Activated naive CD4-positive, alpha-beta T cell (primary cell): ENCODE results near the gene ZDHHC11B.
"Not testable (repeated sequence)": the region's sequence is repeated elsewhere in the genome, so short reads cannot be mapped to it uniquely, and the experiment has no call there.

Source experiments
- DNase-seq, 4 experiments: peaks; one replicate each; lab custom pipeline; 2025; lab: John Stamatoyannopoulos, UW

Gene ZDHHC11B

DNA sequence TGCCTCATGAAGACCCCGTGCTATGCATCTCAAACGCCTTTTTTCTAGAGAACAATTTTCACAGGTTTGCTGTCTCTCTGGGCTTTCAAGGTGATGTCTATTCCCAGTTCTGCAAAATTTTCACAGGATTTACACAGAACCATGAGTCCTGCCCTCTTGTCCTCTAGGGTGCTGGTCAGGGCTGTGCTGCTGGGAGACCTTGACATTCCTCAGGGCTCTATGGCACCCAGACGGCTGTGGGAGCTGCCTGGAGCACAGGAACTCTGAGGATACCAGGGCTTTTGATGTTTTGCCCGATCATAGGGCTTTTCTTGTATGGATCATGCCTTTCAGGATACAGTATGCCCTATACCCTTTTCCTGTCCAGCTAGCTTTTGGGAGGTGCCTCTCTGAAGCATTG lies 68.9 kb downstream of the ZDHHC11B start:
- not testable (repeated sequence) for DNase-seq

DNA sequence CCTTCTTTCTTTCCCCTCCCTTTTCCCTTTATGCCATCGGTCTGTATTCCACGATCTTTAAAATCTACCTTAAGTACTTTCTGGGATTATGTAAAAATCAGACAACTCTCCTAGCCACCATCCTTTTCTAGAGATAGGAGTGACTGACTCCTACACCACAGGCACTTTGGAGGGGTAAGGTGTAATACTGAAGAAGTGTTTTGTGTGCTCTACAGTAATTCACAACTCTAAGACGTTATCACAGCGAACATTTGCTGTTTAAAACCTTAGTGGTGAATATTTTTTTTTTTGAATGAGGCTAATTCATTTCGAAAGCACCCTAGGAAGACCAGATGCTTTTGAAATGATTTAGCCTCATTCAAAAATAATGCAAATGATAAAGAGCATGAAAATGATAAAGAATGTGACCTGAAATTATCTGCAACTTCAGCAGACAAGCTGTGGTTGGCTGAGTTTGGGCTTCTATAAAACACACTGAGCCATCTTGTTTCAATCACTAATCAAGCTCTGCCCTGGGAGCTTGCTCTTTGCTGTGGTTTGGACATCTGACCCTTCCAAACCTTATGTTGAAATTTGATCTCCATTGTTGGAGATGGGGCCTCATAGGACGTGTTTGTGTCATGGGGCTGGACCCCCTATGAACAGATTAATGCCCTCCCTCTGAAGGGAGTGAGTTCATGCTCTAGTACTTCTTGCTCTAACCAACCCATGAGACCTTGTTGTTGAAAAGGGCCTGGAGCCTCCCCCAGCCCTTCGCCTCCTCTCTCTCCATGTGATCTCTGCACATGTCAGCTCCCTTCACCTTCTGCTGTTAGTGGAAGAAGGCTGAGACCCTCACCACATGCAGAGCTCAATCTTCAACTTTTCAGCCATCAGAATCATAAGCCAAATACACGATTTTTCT lies 70.1 kb downstream of the ZDHHC11B start:
- DNase-seq = not testable (repeated sequence)

DNA sequence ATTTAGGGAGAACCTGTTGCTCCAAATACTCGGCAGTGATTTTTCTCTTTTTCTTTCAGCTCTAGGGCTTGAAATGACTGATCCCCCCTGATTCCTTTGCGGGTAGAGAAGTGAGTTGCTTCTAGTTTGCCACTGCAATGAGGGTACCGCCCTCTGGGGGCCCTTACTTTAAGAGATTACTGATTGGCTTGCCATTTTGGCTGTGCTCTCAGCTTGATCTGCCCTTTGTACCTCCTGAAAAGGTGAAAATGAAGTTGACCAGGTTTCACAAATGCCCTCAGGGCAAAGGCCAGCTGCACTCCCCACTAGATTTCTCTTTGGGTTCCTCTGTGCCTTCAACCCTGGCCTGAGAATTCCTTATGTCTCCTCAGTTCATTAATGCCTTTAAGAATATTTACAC lies 70.8 kb downstream of the ZDHHC11B start:
- not testable (repeated sequence) for DNase-seq

DNA sequence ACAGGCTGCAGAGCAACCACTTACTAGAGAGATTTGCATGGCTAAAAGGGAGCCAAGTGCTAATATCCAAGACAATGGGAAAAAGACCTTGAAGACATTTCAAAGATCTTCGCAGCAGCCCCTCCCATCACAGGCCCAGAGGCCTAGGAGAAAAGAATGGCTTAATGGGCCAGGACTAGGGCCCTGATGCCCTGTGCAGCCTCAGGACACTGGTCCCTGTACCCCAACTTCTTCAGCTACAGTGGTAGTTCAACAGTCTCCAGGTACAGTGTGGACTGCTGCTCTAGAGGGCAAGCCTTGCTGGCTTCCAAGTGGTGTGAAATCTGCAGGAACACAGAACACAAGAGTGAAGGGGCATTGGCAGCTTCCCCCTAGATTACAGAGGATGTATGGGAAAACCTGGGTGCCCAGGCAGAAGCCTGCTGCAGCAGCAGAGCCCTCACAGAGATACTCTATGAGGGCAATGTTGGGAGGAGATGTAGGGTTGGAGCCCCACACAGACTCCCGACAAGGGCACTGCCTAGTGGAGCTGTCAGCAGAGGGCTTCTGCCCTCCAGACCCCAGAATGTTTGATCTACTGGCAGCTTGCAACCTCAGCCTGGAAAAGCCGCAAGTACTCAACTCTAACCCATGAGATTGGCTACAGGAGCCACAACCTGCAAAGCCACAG lies 75.5 kb downstream of the ZDHHC11B start:
- DNase-seq = not testable (repeated sequence)

DNA sequence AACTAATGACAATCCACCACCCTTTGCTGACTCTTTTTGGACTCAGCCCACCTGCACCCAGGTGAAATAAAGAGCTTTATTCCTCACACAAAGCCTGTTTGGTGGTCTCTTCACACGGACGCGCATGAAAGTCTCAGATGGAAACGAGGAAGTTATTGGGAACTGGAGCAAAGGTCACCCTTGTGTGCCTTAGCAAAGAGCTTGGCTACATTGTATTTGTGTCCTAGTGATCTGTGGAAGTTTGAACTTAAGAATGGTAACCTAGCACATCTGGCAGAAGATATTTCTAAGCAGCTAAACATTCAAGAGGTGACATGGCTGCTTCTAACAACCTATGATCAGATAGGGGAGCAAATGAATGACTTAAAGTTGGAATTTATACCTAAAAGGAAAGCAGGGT lies 76.2 kb downstream of the ZDHHC11B start:
- DNase-seq = not testable (repeated sequence)

DNA sequence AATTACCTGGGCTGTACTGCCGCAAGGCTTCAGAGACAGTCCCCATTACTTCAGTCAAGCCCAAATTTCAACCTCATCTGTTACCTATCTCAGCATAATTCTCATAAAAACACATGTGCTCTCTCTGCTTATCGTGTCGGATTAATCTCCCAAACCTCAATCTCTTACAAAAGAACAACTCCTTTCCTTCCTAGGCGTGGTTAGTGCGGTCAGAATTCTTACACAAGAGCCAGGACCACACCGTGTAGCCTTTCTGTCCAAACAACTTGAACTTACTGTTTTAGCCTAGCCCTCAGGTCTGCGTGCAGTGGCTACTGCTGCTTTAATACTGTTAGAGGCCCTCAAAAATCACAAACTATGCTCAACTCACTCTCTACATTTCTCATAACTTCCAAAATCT lies 78.4 kb downstream of the ZDHHC11B start:
- DNase-seq = not testable (repeated sequence)

DNA sequence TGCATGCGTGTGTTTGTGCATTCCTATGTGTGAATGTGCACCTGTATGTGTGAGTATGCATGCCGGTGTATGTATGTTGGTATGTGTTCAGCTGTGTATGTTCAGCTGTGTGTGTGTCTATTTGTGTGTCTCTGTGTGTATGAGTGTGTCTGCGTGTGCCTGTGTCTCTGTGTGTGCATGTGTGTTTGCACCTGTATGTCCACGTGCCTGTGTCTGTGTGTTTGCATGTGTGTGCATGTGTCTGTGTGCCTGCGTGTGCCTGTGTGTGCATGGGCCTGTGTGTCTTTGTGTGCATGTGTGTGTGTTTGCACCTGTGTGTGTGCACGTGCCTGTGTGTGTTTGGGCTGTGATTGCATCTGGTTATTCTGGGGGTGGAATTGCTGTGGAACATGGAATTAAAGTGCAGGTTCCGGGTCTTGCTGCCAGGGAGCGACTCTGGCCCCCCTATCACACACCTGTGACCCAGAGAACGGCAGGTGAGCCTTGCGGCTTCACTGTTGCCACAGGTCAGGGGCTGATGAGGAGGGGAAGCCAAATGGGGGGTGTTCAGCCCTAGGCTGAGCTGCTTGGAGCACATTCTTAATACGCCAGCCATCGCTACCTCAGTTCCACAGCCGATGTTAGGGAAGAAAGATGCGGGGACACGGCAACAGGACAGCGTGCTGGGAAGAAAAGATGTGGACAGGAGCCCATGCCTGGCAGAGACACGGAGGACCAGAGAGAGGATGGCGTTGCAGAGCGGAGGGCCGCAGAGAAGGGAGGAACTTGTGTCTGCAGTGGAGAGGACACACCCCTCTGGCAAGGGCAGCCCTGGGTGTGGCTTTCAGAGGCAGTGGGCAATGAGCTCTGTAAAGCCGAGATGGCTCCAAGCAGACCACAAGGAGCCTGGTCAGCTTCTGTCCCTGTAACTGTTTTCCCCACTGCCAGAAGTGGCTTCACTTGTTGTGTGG lies 87.5 kb downstream of the ZDHHC11B start:
- not testable (repeated sequence) for DNase-seq

DNA sequence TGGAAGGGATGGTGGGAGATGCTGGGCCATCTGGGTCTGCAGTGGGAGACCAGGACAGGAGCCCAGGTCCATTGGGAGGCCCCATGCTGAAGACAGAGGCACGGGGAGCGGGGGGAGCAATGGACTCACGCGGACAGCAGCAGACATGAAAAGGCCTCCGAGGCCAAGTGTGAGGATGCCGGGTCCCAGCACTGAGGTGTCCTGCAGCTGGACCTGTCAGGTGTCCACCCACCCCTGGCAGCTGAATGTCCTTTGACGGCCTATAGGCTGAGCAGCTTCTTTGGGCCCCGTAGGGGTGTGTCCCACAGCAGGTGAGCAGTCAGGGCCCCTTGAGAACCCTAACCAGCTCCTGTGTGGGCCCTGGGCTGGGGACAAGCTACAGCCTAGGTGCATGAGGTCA lies 88.3 kb downstream of the ZDHHC11B start:
- DNase-seq = not testable (repeated sequence)

DNA sequence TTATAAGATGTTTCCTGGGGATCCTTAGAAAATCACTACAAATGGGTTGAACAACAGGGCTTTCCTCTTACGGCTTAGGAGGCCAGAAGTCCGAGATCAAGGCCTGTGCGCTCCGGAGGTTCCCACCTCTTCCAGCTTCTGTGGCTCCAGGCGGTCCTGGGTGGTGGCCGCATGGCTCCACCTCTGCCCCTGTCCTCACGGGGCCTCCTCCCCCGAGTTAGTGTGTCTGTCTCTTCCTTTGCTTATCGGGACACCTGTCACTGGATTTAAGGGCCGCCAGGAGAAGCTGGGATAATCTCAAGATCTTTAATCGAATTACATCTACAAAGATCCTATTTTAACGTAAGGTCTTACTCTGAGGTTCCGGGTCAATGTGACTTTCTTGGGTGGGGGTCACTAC lies 89.1 kb downstream of the ZDHHC11B start:
- DNase-seq = not testable (repeated sequence)

DNA sequence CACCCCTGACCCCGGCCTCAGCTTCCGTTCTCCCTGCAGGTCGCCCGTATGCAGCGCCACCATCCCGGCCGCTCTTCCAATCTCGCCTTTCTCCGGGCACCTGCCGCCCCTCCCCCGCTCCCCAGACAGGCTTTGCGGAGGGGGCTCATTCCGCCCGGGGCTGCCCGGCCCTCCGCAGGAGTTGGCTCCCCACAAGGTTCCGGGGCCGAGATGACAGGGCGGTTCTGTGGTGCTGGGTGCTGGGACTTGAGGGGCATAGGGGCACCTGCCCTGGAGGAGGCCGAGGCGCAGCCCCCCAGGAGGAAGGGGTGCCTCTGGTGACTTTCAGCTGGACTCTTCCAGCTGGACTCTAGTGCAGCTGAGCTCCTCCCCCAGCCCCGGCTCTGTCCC lies 90.5 kb downstream of the ZDHHC11B start:
- peak in 1 of 4 experiments; percentile 3 for DNase-seq

DNA sequence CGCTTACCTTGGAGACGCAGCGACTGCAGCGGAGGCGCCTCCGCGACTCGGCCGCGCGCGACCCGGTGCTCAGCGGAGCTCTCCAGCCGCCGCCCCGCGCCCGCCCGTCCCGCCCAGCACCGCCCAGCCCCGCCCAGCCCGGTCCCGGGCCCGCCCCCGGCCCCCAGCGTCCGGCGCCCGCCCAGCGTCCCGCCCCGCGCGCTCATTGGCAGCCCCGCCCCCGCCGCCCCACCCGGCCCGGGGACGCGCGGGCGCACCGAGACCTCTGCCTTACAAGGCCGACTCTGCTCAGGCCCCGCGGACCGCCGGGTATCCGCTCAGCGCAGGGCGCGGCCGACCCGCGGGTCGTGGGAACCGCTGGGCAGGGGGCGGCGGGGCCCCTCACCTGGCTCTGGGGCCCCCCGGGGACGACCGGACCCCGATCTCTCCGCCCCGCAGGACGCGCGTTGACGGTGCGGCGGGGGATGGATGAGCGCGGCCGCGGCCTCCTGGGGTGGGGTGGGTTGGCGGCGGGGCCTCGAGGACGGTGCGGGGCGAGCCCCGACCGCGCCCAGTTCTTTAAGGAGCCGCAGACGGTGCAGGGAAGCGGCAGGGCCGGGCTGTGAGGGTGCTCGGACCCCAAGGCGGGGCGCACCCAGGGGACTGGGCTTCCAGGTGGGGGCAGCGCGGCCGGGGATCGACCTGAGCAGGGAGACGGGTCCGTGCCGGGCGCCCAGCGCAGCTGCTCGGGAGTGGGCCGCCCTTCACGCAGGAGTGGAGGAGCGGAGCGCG lies 91.1 kb downstream of the ZDHHC11B start, which contains the start of gene TPPP:
Gene TPPP (minus strand): TSS at position 82 of the 771 bp plus-strand sequence. CDS start 15,292 bp downstream, outside the sequence.
- peak; percentile 37 to 75 (median 58) for DNase-seq

DNA sequence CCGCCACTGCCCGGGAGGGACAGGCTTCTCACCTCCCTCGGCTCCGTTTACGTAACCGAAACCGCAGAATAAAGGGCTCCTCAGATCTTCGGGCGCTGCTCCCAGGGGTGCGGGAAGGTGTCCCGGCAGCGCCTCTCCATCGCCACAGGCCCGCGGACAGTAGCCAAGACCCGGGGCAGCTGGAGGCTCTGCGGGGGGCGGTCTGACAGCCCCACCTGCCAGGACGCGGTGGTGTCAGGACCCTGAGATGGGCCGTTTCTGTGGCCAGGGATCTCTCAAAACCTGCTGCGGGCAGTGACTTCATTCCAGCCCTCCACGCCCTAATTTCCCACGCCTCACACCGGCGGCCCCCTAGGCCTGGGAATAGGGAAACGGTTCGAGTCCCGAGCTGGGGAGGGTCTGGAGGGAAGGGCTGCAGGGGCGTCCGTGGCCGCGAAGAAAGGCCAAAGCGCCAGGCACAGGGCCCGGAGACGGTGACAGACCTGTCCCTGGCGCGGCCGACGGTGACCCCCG lies 91.9 kb downstream of the ZDHHC11B start:
- DNase-seq = not testable (repeated sequence)

DNA sequence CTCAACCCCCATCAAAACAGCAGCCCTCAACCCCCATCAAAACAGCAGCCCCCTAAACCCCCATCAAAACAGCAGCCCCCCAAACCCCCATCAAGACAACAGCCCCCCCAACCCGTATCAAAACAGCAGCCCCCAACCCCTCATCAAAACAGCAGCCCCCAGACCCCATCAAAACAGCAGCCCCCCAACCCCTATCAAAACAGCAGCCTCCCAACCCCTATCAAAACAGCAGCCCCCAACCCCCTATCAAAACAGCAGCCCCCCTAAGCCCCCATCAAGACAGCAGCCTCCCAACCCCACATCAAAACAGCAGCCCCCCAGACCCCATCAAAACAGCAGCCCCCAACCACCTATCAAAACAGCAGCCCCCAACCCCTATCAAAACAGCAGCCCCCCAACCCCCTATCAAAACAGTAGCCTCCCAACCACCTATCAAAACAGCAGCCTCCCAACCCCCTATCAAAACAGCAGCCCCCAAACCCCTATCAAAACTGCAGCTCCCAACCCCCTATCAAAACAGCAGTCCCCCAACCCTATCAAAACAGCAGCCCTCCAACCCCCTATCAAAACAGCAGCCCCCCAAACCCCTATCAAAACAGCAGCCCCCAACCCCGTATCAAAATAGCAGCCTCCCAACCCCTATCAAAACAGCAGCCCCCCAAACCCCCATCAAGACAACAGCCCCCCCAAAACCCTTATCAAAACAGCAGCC lies 92.6 kb downstream of the ZDHHC11B start:
- DNase-seq = no peak

DNA sequence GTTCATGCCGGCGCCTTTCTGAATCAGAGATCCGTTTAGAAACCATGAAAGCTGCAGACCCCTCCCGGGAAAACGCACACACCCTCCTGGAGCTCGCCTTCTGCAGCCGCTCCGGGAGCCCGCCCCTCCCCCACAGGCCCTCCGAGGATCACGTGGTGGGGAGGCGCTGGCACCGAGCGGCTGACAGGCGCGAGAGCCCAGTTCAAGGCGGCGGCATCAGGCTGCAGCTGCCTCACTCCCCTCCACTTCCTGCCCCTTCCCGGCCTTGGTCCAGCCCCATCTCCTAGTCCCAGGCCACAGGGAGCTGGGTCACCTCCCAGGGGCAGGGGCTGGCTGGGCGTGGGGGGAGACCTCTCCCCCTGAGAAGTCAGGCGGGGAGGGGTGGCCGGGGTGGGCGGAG lies 93.5 kb downstream of the ZDHHC11B start:
- not testable (repeated sequence) for DNase-seq

DNA sequence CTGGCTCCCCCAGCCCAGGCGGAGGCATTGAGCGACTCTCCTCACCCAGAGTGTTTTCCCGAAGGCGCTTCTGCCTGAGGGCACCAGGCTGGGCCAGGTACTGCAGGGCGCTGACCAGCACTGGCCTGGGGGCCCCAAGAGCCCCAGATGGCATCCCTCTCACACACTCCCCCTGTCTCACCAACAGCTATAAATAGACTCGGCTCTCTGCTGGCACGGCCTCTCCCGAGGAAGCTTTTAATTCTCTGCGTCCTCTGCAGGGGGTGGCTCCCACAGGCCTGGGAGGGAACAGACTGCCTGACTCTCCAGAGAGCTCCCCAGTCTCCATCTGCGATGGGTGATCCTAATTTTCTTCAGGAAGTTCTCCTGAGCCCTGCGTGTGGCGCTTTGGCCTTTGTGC lies 94.2 kb downstream of the ZDHHC11B start:
- DNase-seq = not testable (repeated sequence)

DNA sequence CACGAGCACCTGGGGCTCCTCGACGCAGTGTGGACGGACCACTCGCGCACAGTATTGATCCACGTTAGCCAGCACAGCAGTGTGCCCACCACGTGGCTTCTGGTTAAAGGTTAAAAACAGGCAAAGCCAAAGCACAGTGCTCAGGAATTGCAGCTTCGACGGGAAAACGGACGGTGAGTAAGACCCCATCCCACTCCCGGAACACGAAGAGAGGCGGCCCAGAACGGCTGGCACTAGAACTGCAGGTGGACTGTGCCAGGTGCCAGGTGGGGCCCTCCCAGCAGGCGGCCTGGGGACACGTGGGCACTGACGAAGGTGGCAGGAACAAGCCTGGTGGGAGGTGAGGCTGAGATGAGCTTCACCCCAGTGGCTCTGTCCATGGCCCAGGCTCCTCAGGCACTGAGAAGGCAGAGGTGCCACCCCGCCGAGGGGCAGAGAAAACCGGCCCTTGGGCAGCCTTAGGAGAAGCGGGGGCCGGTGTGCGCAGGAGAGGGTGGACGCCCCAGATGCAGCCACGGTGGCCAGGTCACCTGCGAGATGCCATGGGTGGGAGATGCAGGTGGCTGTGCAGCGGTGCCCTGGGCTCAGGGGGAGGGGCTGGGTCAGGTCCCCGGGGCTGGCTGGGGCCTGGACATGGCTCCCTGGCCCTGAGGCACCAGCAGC lies 96.0 kb downstream of the ZDHHC11B start:
- not testable (repeated sequence) for DNase-seq

DNA sequence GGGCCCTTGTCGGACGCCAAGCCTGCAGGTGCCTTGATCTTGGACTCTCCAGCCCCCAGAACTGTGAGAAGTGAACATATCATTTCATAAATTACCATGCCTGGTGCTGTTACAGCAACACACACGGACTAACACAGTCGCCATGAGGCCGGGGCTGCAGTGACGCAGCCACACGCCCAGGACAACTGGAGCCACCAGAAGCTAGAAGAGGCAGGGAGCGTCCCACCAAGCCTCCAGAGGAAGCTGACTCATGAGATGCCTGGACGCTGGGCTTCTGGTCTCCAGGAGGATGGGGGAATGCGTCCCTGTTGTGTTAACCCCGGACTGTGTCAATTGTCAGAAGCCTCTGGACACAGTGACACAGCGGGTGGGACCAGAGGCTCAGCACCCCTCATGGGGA lies 97.6 kb downstream of the ZDHHC11B start:
- not testable (repeated sequence) for DNase-seq

DNA sequence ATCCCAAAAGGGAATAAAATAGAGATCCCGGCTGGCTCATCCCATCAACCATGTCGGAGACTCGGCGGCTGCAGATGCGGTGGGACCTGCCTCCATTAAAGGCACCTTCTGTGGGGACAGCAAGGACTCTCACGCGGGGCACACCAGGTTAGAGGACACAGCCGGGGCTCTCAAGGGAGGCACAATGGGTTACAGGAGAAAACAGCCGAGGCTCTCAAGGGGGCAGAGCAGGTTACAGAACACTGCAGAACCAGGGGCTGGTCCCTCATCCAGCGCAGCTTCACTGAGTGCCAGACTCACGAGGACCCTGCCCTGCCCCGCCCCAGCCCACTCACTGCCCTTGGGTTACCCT lies 98.4 kb downstream of the ZDHHC11B start:
- not testable (repeated sequence) for DNase-seq

DNA sequence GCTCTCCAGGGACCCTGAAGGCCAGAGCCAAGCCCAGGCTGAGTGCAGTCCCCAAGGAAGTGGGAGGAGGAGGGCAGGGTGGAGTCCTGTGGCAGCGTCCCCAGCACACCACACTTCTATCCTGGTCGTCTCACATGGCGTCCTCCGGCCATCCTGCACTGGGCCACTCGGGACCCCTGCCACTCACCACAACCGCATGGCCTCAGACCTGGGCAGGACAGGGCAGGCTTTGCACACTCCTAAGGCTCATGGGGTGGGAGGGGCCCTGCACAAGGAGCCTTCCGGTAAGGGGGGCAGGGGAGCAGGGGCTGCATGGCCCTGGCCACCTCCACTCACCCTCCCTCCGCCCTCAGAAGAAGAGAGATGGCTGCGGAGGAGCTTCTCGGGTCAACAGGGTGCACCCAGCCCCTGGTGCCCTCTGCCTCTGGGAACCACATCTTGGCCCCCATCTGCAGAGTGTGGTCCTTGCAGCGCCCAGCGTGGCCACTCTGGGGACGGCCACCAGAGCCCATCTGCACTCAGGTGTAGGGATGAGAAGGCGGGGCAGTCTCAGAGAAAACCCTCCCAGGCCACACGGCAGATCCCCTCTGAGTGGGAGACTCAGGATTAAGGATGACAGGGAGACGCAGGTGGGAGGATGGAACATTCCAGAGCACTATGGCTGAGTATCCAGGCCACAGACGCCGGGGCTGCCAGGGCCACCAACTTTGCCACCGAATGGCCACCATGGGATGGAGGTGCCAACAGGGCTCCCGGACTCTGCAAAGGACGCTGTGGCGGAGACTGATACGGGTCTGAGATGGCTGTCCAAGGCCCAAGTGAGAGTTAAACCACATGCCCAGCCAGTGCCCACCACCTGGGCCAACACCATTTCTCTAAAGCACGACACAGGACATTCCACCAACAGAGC lies 99.0 kb downstream of the ZDHHC11B start:
- DNase-seq = no peak
